ENCODE measurements around the gene MGAT3.

The MGAT3 gene

DNA sequence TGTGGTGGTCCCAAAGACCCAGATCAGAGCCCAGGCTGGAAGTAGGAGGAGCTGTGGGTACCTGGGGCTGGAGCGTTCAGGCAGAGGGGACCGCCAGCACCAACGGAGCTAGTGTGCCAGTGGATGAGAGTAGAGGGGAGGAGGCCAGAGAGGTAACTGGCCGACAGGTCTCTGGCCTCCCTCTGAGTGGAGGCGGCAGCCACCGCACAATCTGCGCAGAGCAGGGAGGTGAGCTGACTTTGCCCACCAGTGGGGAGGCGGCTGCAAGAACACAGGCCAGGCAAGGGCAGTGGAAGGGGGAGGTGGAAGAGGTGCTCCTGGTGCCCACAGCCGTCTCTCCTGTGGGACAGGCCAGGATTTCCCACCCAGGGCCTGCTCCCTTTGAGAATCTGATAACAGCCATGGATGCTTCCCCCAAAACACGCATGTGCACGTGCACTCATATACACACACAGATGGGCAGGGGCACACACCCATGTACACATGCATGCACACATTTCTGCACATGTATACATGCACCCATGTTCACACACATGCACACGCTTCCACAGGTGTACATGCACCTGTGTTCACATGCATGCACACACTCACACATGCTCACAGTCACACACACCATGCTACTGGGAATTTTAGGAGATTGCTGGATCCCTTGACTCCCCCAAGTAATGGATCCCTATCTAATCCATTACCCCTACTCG, 6.4 kb upstream of the MGAT3 start:
- DNase-seq (ENCODE audit: low spot score): no peak

DNA sequence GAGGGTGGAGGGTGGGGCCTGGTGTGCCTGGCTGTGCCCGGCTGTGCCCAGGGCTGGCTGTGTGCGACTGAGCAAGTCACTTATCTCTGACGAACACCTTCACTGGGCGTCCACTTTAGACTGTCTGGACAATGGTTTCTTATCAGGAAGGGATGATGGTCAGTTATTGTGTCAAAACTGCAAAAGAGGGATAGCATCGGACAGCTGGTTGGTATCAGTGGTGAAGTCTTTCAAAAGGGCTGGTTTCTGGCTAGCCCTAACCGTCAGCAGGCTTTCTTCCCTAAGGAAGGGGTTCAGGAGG, 4.1 kb upstream of the MGAT3 start:
- no peak for DNase-seq (ENCODE audit: low spot score)

DNA sequence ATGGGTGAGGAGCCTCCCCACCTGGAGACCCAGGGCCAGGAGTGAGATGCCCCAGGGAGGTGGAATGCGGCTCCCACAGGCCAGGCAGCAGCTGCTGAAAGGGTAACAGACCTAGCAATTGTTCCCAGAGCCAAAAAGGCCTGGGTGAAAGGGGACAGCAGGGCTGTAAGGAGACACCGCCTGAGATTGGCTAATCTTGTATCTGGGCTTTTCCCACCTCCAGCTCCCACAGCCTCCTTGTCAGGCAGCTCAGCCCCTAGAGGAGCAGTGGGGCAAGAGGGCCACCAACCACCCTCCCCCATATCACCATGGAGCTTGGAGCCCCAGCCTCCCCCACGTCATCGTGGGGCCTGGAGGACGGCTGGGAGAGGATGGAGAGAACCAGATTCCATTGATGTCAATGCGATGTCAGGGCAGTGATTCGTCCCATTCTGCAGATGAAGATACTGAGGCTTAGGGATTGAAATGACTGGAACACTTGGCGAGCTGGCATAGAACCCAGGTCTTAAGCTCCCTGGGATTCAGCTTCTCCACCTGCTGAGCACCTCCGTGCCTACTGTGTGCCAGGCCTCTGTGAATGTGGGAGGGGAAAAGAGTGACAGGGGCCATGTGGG, 2.9 kb upstream of the MGAT3 start:
- no peak for DNase-seq (ENCODE audit: low spot score)

DNA sequence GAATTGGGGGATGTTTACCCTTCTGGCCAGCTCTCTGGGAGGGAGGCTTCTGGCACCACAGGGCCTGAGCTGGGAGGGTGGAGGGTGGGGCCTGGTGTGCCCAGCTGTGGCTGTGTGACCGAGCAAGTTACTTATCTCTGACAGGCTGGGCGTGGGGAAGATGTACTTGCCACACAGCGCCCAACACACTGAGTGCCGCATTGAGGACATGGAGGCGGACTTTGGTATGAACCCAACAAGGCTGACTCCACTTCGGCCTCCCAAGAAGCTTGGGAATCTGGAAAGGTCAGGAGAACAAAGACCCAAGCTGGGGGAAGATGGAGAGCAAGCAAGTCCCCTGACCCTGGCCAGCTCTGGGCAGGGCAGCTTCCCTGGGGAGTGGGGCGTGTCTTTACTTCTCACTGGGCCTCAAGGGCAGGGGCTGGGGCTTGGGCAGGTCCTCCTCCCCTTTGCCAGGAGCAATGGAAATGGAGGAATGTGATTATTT, 2.4 kb upstream of the MGAT3 start:
- no peak for DNase-seq (ENCODE audit: low spot score)

DNA sequence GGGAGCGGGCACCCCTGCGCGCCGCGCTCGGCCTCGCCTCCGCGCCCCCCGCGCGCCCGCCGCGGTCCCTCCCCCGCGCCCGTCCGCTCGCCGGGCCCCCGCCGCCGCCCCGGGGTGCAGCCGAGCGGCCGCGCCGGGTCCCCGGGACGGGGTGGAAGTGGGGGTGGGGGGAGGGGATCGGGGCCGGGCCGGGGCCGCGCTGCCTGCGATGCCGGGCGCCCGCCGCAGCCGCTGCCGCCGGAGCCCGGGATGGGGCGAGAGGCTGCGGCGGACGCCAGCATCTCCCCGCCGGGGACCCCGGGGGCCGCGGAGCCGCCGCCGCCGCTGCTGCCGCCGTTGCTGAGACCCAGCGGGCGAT, 365 bp downstream of the MGAT3 start:
- no peak for DNase-seq (ENCODE audit: low spot score)

DNA sequence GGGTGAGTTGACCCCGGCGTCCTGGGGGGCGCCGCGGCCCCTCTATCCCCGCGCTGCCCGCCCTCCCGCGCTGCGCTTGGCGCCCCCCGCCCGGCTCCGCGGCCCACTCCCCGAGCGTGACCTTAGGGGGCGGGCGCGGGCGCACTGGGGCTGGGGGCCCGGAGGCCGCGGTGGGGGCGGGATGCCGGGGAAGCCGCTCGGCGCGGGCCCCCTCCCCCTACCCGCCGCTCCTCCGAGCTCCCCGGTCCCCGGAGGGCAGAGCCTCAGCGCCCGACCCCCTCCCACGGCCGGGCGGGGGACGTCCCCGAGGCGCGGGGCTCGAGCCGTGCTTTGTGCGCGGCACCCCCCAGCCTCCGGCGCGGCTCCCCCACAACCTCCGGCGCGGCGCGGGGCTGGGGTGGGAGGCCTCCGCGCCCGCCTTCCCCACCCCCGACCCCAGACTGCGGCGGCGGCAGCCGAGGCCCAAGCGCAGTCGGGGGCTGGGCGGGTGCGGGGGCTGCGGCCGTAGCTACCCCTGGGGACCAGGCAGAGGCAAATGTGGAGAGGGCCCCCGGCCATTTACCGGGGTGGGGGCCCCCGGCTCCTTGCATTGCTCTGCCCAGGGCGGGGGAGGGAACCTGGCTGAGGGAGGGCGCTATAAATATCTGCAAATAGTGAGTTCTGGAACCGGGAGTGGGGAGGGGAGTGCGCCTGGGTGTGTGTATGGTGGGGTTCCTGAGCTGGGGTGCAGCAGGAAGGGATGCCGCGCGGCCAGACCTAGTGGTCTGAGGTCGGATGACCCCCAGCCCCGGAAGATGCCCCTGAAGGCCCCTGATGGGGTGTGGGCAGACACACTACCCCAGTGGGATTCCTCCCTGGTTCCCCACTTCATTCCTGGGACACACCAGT, 988 bp downstream of the MGAT3 start:
- DNase-seq (ENCODE audit: low spot score): no peak

DNA sequence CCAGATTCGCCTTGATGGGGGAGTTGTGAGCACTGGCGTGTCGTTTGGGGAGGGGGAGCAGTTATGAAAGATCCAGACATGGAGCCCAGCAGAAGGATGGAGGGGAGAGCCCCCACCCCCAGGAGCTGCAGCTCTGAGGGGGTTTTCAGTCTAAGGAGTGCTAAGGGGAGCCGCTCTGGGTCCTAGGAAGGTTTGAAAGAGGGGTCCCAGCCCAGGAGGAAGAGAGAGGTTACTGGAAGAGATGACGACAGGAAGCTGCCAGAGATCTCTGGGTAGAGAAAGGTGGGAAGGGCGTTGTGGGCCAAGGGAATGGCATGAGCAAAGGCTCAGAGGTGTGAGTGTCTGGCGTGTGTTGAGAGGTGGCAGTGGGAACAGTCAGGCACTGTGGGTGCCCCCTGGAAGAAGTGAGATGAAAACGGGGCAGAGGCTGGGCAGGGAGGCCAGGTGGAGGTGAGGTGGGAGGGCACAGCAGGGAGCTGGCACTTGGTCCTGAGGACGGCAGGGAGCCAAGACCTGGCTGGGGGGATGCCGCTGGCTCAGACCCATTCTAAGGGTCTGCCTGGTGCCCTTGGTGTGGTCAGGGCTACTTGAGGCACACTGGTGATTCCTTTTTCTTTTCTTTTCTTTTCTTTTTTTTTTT, 1.8 kb downstream of the MGAT3 start:
- DNase-seq (ENCODE audit: low spot score): no peak

DNA sequence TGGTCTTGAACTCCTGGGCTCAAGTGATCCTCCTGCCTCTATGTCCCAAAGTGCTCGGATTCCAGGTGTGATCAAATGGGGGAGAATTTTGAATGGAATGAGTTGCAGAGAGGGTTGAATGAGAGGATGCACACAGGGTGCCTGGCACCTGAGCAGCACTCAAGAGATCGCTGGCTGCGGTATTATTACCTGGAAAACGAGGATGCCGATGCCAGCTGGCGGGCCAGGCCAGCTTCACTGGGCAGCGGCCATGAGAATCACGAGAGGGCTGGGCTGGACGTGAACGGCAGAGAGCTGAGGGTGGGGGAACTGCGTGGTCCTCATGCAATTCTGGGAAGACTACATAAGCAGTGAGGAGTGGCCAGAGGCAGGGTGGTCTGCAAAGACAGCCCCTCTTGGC, 2.9 kb downstream of the MGAT3 start:
- DNase-seq (ENCODE audit: low spot score): no peak

DNA sequence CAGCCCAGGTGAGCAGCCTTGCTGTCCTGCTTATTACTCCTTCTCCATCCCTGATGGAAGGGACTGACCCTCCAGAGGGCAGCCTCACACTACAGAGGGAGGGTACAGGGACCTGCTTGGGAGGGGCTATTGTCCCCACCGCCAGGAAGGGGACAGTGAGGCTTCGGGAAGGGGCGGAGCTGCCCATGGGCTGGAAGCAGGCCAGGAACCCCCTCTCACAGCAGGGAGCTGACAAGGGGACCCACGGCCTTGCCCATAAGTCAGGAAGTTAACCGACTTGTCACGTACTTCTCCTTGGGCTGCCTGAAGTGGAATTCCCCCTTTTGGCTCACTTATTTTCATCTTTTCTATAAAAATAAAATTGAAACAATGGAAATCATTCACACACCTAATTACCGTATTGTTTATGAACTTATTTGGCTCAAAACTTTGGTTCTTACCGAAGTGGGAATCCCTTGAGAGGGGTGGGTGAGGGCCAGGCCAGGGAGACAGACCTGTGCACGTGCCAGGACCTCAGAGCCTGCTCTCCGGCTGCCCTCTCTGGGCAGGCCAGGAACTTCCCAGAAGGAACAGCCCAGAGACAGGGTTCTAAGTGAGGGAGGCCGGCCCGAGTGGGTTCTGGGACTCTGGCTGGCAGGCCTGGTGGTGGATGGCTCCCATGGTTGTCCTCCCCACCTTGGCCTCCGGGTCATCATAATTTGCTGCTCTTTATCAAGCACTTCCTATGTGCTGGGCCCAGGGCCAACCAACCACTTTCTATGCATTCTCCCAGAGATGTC, 5.8 kb downstream of the MGAT3 start:
- no peak for DNase-seq (ENCODE audit: low spot score)

DNA sequence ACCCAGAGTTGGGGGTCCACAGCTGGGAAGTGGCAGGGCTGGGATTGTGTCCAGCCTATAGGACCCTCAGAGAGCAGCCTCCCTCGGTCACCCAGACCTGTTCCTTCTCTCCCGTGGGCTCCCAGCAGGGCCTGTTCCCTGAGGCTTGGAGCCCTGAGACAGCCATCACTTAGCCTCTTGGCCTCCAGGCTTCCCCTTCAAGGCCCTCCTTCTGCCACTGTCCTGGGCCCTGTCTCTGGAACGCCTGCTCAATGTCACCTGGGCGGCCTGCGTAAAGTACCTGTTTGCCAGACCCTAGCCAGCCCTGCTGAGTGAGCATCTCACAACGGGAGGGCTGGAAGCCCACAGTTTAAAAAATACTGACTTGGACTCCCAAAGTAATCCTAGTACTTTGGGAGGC, 6.5 kb downstream of the MGAT3 start:
- no peak for DNase-seq (ENCODE audit: low spot score)

DNA sequence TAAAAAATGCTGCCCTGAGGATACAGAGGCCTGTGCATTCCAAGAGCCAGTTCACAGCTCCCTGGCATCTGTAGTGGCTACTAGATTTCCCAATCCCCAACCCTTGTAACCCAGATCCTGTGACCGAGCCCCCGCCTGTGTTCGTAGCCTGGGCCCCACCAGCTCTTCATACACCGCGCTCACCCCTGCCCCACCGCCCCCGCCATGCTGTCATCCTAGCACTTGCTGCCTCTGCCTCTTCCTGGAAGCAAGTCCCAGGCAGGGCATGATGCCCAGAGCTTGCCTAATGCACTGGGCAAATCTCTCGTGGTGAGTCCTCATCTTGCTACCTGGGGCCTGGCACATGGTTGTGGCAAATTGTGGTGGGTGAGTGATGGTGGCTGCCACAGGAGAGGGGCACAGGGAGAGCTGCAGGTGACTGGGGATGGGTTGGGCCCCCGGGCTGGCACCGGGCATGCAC, 7.1 kb downstream of the MGAT3 start:
- peak; percentile 89 for DNase-seq (ENCODE audit: low spot score)

DNA sequence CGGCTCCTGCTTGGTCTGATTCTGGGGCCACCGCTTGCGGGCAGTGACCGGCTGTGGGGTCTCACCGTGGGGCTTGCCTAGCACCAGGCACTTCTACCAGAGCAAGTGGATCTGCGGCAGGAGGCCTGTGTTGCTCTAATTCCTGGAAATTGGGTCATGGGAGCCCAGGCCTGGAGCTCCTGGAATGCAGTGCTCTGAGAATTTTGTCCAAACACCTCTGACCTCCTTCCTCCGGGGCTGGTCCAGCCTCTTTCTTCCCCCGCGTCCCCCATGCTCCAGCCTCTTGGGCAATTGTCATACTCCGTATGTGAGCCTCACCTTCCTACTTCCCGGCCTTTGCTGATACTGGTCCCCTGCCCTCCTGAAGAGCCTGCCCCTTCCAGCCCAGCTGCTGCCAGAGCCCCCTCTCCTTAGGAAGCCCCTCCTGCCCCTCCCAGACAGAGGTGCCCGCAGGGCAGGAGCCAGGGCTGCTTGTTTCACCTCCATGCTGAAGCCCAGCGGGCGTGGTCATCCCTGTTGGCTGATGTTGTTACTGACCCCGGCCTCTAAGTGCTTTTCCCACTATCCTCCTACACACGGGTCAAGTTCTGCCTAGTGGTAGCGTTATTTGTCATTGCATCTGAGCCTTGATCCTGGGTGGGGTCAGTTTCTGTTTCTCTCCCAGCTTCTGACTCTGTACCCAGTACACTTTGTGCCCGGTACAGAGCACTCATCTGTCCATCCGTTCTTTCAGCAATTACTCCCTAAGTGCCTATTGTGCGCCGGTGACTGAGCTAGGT, 9.6 kb downstream of the MGAT3 start:
- DNase-seq (ENCODE audit: low spot score): no peak

DNA sequence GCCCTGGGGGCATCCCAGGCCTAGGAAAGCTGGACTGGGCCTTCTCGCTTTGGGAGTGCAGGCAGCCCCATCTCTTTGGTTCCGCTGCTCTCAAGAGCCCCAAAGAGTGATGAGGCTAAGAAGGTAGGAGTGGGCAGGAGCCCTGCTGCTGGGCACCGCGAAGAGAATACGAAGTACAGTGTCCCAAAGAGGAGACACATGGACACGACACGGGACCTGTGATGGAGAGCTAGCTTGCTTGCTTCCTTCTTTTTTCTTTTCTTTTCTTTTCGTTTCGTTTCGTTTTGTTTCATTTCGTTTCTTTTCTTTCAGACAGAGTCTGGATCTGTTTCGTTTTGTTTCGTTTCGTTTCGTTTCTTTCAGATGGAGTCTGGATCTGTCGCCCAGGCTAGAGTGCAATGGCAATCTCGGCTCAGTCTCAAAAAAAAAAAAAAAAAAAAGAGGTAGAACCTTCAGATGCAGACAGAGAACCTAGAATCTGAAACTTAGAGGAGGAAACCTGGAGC, 10.6 kb downstream of the MGAT3 start:
- no peak for DNase-seq (ENCODE audit: low spot score)

DNA sequence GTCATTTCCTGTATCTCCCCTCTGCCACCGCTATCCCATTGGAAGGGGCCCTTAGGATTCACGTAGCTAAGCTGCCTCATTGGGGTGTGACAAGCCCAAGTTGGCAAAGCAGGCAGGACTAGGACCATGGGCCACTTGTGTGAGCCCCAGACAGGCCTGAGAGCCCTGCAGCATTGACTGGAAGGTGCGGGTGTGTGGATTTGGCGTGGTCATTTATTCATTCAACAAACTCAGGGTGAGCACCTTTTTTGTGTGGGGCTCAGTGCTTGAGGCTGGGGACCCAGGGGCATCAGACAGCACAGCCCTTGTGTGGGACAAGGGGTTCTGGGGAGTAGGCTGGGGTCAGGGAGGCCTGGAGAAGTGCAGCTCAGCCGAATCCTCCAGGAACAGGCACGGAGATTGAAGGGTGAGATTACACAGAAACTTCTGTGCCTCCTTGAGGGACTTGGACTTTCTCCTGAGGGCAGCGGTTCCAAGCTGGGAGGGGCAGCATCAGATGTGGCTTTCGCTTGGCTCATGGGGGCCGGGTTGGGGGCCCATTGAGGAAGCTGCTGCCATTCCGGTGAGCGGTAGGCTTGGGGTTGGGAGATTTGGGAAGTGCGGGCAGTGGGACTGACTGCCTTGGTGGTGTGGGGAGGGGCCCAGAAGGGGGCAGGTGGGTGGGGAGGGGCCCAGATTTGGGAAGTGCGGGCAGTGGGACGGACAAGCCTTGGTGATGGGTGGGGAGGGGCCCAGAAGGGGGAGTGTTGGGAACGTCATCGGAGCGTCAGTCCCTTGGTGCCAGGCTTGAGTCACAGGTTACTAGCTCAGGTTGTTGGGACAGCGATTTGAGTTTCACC, 11.9 kb downstream of the MGAT3 start:
- DNase-seq (ENCODE audit: low spot score): no peak

DNA sequence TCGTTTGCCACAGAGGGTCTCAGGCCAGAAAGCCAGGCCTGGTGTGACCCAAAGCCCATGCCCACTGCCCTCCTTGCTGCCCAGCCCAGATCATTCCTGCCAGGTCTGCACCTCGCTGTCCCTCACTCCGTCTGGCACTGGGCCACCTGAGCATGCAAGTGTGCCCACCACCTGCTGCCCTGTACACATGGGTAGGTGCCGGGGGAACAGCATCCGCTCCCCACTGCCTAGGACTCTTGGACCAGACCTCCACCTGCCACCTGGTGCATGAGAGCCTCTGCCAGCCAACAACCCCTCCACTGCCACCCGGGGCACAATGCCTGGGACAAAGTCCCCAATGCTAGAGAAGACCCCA, 12.5 kb downstream of the MGAT3 start:
- no peak for DNase-seq (ENCODE audit: low spot score)

DNA sequence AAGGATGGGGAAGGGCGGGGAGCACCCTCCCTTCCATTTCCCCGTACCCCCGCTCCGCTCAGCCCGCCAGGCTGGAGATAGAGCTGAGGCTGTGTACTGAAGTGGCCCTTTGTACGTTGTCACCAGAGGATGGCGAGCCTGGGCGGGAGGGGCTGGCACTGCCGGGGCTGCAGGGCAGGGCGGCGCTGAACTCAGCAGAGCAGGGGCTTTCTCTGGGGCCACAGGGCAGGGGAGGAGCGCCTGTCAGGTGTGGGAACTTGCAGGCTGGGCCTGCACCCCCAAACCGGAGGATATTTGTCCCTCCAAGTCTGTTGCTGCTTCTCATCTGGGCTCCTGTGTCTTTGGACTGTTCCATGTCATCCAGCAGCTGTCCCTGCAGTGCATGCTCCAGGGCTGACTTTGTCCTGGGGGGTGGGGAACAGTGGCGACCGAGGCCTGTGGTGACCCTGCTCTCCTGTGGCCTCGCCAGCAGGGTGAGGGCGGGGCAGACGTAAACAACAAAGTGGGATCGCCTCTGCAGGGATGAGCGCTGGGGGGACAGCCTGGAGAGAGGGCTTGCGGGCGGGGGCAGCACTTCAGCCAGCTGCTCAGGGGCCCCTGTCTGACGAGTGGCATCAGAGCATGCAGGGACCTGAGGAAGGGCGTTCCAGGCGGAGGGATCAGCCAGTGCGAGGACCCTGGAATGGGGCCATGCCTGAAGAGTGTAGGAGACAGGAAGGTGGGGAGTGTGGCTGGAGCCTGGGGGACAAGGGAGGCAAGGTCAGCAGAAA, 13.1 kb downstream of the MGAT3 start:
- DNase-seq (ENCODE audit: low spot score): peak; percentile 96

DNA sequence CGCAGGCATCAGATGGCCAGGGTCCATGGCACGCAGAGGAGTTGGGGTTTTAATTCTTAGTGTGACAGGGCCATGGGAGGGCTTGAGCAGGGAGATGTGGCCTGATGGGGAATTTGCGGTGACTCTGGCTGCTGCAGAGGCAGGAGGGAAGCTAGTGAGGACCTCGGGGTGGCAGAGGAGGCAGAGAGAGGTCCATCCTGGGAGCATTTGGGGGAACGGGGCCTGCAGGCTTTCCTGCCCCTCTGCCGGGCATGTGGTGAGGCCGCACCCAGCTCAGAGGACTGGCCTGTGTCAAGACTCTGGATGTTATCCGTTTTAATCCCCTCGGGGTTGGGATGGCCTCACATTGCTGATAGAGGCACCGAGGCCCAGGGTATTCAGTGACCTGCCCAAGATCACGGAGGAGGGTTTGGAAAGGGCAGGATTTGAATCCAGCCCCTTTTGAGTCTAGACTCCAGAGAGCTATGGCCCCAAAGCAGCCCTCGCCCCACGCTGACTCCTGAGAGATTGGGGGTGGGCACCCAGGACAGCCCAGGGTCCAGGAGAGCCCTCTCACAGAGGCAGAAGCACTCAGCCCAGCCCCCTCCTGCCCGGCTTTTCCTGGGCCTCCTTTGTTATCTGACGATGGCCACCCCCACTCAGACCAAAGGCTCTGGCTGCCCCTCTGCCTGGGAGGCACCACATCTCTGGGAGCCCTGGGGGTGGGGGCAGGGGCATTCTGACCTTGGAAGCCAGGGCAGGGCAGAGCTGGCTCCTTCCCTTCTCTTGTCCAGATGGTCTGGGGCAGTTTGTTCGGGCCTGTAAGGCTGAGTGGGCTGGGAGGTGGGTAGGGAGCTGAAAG, 13.9 kb downstream of the MGAT3 start:
- DNase-seq (ENCODE audit: low spot score): no peak
